Keratinocyte (primary cell): ENCODE data around the gene SETDB1. TPM values are rescaled to one million over a fixed set of nuclear protein-coding genes. Genes with fewer than 3 reads are reported as not detected.

ENCODE experiments used
- DNase-seq: peaks from one replicate; pipeline ENCODE4 v3.0.0-alpha.2; 2011; ENCODE audit warnings: low read depth, missing footprints, low spot score
- FAIRE-seq: peaks from 2 replicates; lab custom pipeline; 2011; peaks lifted over from hg19 to GRCh38; lab: Jason Lieb, UNC
- H2AFZ ChIP-seq: 2 replicates; pipeline ENCODE4 v1.6.0; 2012; ENCODE audit warnings: low read length, control low read depth, inconsistent platforms; ENCODE audit not compliant: control insufficient read depth
- H3K27ac ChIP-seq: 2 replicates; pipeline ENCODE4 v1.5.1; 2011; ENCODE audit warnings: low read length; ENCODE audit not compliant: control insufficient read depth, insufficient read depth
- H3K27me3 ChIP-seq: 3 replicates; pipeline ENCODE4 v1.6.0; 2011; ENCODE audit warnings: low read length; ENCODE audit not compliant: control insufficient read depth, insufficient read depth; ENCODE audit errors: extremely low read depth
- H3K36me3 ChIP-seq, 2 experiments: 2 replicates in 1 of 2; 3 replicates in 1 of 2; pipeline ENCODE4 v1.5.1; 2011; ENCODE audit warnings: low read length in 2 of 2, mild to moderate bottlenecking in 1 of 2; ENCODE audit not compliant: control insufficient read depth in 2 of 2, insufficient read depth in 2 of 2; ENCODE audit errors: extremely low read depth in 1 of 2
- H3K4me1 ChIP-seq: 3 replicates; pipeline ENCODE4 v1.5.1; 2011; ENCODE audit warnings: low read length; ENCODE audit not compliant: control insufficient read depth, insufficient read depth; ENCODE audit errors: extremely low read depth
- H3K4me2 ChIP-seq: 3 replicates; pipeline ENCODE4 v1.6.0; 2011; ENCODE audit warnings: low read depth, low read length; ENCODE audit not compliant: control insufficient read depth, insufficient read depth; ENCODE audit errors: extremely low read depth
- H3K4me3 ChIP-seq, 3 experiments: fragments of 200-600 bp in 1 of 3; sonication (generic) in 1 of 3; 2 replicates in 2 of 3; 3 replicates in 1 of 3; pipeline ENCODE4 v1.5.1; 2011 to 2016; ENCODE audit warnings: low read length in 3 of 3, mild to moderate bottlenecking in 3 of 3, control low read depth in 2 of 3, inconsistent platforms in 1 of 3, low read depth in 1 of 3, mixed read lengths in 1 of 3, mixed run types in 1 of 3, moderate library complexity in 1 of 3; ENCODE audit not compliant: control insufficient read depth in 2 of 3, insufficient read depth in 2 of 3; ENCODE audit errors: extremely low read depth in 1 of 3
- H3K79me2 ChIP-seq: 2 replicates; pipeline ENCODE4 v1.6.0; 2012; ENCODE audit warnings: low read length; ENCODE audit not compliant: control insufficient read depth, insufficient read depth
- H3K9ac ChIP-seq: 3 replicates; pipeline ENCODE4 v1.6.0; 2011; ENCODE audit warnings: low read length; ENCODE audit not compliant: control insufficient read depth, insufficient read depth; ENCODE audit errors: extremely low read depth
- H3K9me1 ChIP-seq: 3 replicates; pipeline ENCODE4 v1.6.0; 2011; ENCODE audit warnings: low read length; ENCODE audit not compliant: control insufficient read depth, insufficient read depth; ENCODE audit errors: extremely low read depth
- H3K9me3 ChIP-seq: 2 replicates; pipeline ENCODE4 v1.5.1; 2012; ENCODE audit warnings: low read depth, low read length; ENCODE audit not compliant: control insufficient read depth
- H4K20me1 ChIP-seq: 3 replicates; pipeline ENCODE4 v1.6.0; 2011; ENCODE audit warnings: low read length; ENCODE audit not compliant: control insufficient read depth, insufficient read depth; ENCODE audit errors: extremely low read depth
- EZH2 ChIP-seq: IDR thresholded peaks from one replicate; pipeline ENCODE4 v1.6.1; 2012; ENCODE audit warnings: inconsistent platforms, mild to moderate bottlenecking, low read length, moderate library complexity
- dilution Hi-C: fragments of 300-500 bp; cut with MboI; formaldehyde crosslinking; loops from one replicate; pipeline ENCODE4 v1.7.0; 2020; ENCODE audit warnings: low sequenced_read_pairs; ENCODE audit not compliant: extremely low pct_ligation_motif_present
- polyA plus RNA-seq, 5 experiments: library from polyadenylated mRNA; depleted of rRNA in 3 of 5; stranded (reverse) in 3 of 5; stranded (forward) in 1 of 5; unstranded in 1 of 5; fragments of >200 nt; gene quantifications; 1 replicate in 1 of 5; 2 replicates in 3 of 5; 3 replicates in 1 of 5; pipeline versions ENCODE4 v1.2.1 to v1.2.3, GENCODE V29; 2011 to 2012; ENCODE audit warnings: missing spikeins in 2 of 5, low read depth in 1 of 5, low replicate concordance in 1 of 5
- TF ChIP-seq, protein P1 (sequence below), 3 experiments: IDR thresholded peaks in 1 of 3; conservative IDR thresholded peaks in 1 of 3; optimal IDR thresholded peaks in 1 of 3; 2 replicates in 2 of 3; 3 replicates in 1 of 3; pipeline versions ENCODE3 to v1.5.1; 2011; ENCODE audit warnings: low read length in 3 of 3, mild to moderate bottlenecking in 3 of 3, moderate library complexity in 2 of 3, control low read depth in 1 of 3, inconsistent platforms in 1 of 3; ENCODE audit not compliant: insufficient read depth in 2 of 3; ENCODE audit errors: extremely low read depth in 1 of 3

The SETDB1 gene
- polyA plus RNA-seq, 1 donor (not counting 4 experiments of a cell fraction or from before 2014, with no cell fraction given): 31.3 TPM

DNA sequence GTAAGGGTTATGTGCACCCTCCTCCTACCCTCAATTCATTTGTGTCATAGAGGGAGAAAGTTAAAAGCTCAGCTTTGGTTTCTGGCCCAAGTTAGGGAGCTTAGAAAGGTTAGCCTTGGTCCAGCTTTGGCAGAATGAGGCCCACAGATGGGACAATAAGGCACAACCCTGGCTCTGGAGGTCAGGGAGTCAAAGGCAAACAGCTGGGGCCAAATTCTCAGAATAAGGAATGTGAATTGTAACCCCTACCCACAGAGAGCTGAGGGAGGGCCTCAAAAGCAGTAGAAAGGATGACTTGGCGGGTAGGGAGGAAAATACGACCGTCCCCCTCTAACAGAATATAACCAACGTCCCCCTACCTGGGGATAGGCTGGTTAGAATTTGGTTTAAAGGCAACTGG lies 39.4 kb downstream of the SETDB1 start:
- FAIRE-seq (no peak), DNase-seq (no peak)
- Histone ChIP-seq H3K4me1 (no peaks in the 10 kb centered on the region), H3K9me3 (no peaks in the 10 kb centered on the region), H4K20me1 (peaks cover 2% of the 10 kb centered on the region), H3K4me3 (no peak overlapping the region), H3K27me3 (no peaks in the 10 kb centered on the region), H3K79me2 (peaks cover 22% of the 10 kb centered on the region), H3K4me2 (no peak overlapping the region), H3K27ac (no peak overlapping the region), H3K9me1 (no peaks in the 10 kb centered on the region), H3K9ac (no peak overlapping the region), H2AFZ (no peak overlapping the region), H3K36me3 (peaks cover 46 to 58% of the 10 kb centered on the region in 2 experiments)
- dilution Hi-C loops: no loop called here
- TF ChIP-seq, protein P1, sequence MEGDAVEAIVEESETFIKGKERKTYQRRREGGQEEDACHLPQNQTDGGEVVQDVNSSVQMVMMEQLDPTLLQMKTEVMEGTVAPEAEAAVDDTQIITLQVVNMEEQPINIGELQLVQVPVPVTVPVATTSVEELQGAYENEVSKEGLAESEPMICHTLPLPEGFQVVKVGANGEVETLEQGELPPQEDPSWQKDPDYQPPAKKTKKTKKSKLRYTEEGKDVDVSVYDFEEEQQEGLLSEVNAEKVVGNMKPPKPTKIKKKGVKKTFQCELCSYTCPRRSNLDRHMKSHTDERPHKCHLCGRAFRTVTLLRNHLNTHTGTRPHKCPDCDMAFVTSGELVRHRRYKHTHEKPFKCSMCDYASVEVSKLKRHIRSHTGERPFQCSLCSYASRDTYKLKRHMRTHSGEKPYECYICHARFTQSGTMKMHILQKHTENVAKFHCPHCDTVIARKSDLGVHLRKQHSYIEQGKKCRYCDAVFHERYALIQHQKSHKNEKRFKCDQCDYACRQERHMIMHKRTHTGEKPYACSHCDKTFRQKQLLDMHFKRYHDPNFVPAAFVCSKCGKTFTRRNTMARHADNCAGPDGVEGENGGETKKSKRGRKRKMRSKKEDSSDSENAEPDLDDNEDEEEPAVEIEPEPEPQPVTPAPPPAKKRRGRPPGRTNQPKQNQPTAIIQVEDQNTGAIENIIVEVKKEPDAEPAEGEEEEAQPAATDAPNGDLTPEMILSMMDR (optimal IDR thresholded peaks at IDR 0.05 in 1 of 3, IDR thresholded peaks at IDR 0.05 in 1 of 3, conservative IDR thresholded peaks at IDR 0.05 in 1 of 3; ENCODE audit: extremely low read depth in 1 of 3, insufficient read depth in 2 of 3, low read length in 3 of 3): no peak
- TF ChIP-seq EZH2: no peak

DNA sequence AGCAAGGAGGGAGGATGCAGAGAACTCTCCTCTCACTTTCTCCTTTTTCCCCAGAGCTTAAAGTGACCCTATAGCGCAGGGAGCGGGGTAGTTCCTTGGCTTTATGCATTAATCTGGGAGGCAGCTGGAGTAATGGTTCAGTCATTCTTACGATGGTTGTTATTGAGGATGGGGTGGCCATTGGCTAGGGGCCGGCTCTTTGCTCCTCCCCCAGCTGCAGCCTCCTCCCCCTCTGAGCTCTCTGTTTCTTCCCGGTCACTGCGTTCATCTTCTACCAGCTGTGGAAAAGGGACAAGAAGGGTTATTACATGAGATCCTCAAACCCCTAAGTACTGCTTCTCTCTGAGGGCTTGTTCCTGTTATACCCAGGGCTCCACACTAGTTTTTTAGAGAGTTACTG lies 39.8 kb downstream of the SETDB1 start:
- Histone ChIP-seq H3K36me3 (peaks cover 43 to 54% of the 10 kb centered on the region in 2 experiments), H3K4me3 (no peak overlapping the region), H3K9me3 (no peaks in the 10 kb centered on the region), H3K79me2 (peaks cover 26% of the 10 kb centered on the region), H3K27ac (no peak overlapping the region), H2AFZ (no peak overlapping the region), H3K4me1 (no peaks in the 10 kb centered on the region), H4K20me1 (peaks cover 2% of the 10 kb centered on the region), H3K9me1 (no peaks in the 10 kb centered on the region), H3K4me2 (no peak overlapping the region), H3K9ac (no peak overlapping the region), H3K27me3 (no peaks in the 10 kb centered on the region)
- DNase-seq (no peak), FAIRE-seq (no peak)
- TF ChIP-seq EZH2: no peak
- TF ChIP-seq, protein P1 (optimal IDR thresholded peaks at IDR 0.05 in 1 of 3, IDR thresholded peaks at IDR 0.05 in 1 of 3, conservative IDR thresholded peaks at IDR 0.05 in 1 of 3; ENCODE audit: extremely low read depth in 1 of 3, insufficient read depth in 2 of 3, low read length in 3 of 3): no peak
- dilution Hi-C loops: no loop called here
